A673 (cell line): ENCODE data around the gene SYT14. TPM values are rescaled to one million over a fixed set of nuclear protein-coding genes. Genes with fewer than 3 reads are reported as not detected.

Source experiments
- BruUV-seq: library from RNA; stranded (reverse); fragments of 400-500 nt; replicated peaks from 2 replicates; lab custom pipeline; 2021; lab: Mats Ljungman, UMichigan
- CTCF ChIA-PET: fragments of 300-600 bp; sonication (Branson Sonifier 250); formaldehyde crosslinking; loops from one replicate; lab custom pipeline; 2022; ENCODE audit warnings: antibody characterized with exemption; lab: Charles Lee
- POLR2A ChIA-PET: fragments of 300-600 bp; sonication (Branson Sonifier 250); formaldehyde crosslinking; loops from one replicate; lab custom pipeline; 2022; ENCODE audit warnings: antibody characterized with exemption; ENCODE audit not compliant: low non-redundant PET; lab: Charles Lee
- DNase-seq: peaks from one replicate; pipeline ENCODE4 v3.0.0-alpha.2; 2015; ENCODE audit warnings: low spot score
- H3K27ac ChIP-seq: fragments of 200-600 bp; sonication (generic); 2 replicates; pipeline ENCODE4 v1.5.1; 2016; ENCODE audit warnings: mixed run types, low read depth, mild to moderate bottlenecking, mixed read lengths, antibody characterized with exemption, low read length; ENCODE audit not compliant: poor library complexity, severe bottlenecking
- H3K27me3 ChIP-seq: fragments of 200-600 bp; sonication (generic); replicated peaks from 2 replicates; pipeline ENCODE4 v1.6.1; 2017; ENCODE audit warnings: mixed run types, low read depth, mild to moderate bottlenecking, mixed read lengths, antibody characterized with exemption, low read length; ENCODE audit not compliant: insufficient read depth, poor library complexity
- H3K36me3 ChIP-seq: fragments of 200-600 bp; sonication (generic); 2 replicates; pipeline ENCODE4 v1.6.1; 2016; ENCODE audit warnings: mixed run types, mild to moderate bottlenecking, mixed read lengths, antibody characterized with exemption, low read length; ENCODE audit not compliant: insufficient read depth, poor library complexity, severe bottlenecking
- H3K4me1 ChIP-seq: fragments of 200-600 bp; sonication (generic); 2 replicates; pipeline ENCODE4 v1.6.1; 2017; ENCODE audit warnings: mixed run types, mild to moderate bottlenecking, mixed read lengths, antibody characterized with exemption, low read length; ENCODE audit not compliant: insufficient read depth, poor library complexity, severe bottlenecking
- H3K4me3 ChIP-seq: fragments of 200-600 bp; sonication (generic); 2 replicates; pipeline ENCODE4 v1.5.1; 2016; ENCODE audit warnings: low read depth, mixed run types, mild to moderate bottlenecking, mixed read lengths, low read length; ENCODE audit not compliant: poor library complexity, severe bottlenecking
- H3K9me3 ChIP-seq: fragments of 200-600 bp; sonication (generic); 2 replicates; pipeline ENCODE4 v1.6.1; 2016; ENCODE audit warnings: mixed run types, low read depth, mild to moderate bottlenecking, mixed read lengths, antibody characterized with exemption, low read length; ENCODE audit not compliant: poor library complexity, severe bottlenecking
- CTCF ChIP-seq: fragments of 300-800, 200-600 bp; sonication (generic); conservative IDR thresholded peaks from 2 replicates; pipeline ENCODE4 v1.5.1; 2017; ENCODE audit warnings: low read depth, mild to moderate bottlenecking, antibody characterized with exemption, low read length, moderate library complexity, mixed read lengths
- EZH2 ChIP-seq: fragments of 200-600 bp; sonication (generic); IDR thresholded peaks from 2 replicates; pipeline ENCODE4 v1.6.1; 2017; ENCODE audit warnings: borderline replicate concordance, low read depth, mild to moderate bottlenecking, mixed read lengths, antibody characterized with exemption, low read length; ENCODE audit not compliant: poor library complexity, severe bottlenecking
- intact Hi-C: fragments of 100-400 bp; cut with micrococcal nuclease; formaldehyde crosslinking; loops from one replicate; pipeline ENCODE4 v1.10.0; 2022; ENCODE audit not compliant: unreplicated experiment
- total RNA-seq: library from RNA; stranded (reverse); gene quantifications from 2 replicates; pipeline ENCODE4 v1.2.3, GENCODE V29; 2021

Gene SYT14
- total RNA-seq, 1 experiment from 2014 or later = 22.4 TPM

- no peaks in the 10 kb centered on the region for H3K36me3 ChIP-seq
- no TSS peak for BruUV-seq
Measured at GRCh38 chr1:210129092-210129491, 191.1 kb downstream of the SYT14 start.

GRCh38 chr1:210129759-210130158 lies 191.7 kb downstream of the SYT14 start:
- ChIA-PET CTCF (no interaction called here), POLR2A (no interaction called here)
- DNase-seq = no peak
- Histone ChIP-seq H3K36me3 (no peaks in the 10 kb centered on the region), H3K4me1 (peaks cover 16% of the 10 kb centered on the region), H3K27me3 (no peaks in the 10 kb centered on the region), H3K9me3 (no peaks in the 10 kb centered on the region), H3K4me3 (no peak overlapping the region), H3K27ac (no peak overlapping the region)
- intact Hi-C loops = loop anchor here (10.0 kb wide), 1 partner anchor 265 kb away; no protein-coding TSS in a partner anchor
- TF ChIP-seq EZH2 = no peak
- TF ChIP-seq CTCF = no peak
- BruUV-seq = no TSS peak

More at GRCh38 chr1:210129092-210129491, 191.1 kb downstream of the SYT14 start:
- POLR2A ChIA-PET = no interaction called here
- CTCF ChIA-PET = no interaction called here
- no peak for DNase-seq
- no peaks in the 10 kb centered on the region for H3K9me3 ChIP-seq
- no peak overlapping the region for H3K27ac ChIP-seq
- intact Hi-C loops = loop anchor here (10.0 kb wide), 1 partner anchor 264 kb away; no protein-coding TSS in a partner anchor
- H3K4me1 ChIP-seq = peaks cover 19% of the 10 kb centered on the region
- no peak overlapping the region for H3K4me3 ChIP-seq
- no peak for TF ChIP-seq CTCF
- TF ChIP-seq EZH2 = no peak
- no peaks in the 10 kb centered on the region for H3K27me3 ChIP-seq

GRCh38 chr1:210132582-210132981 lies 194.6 kb downstream of the SYT14 start:
- Histone ChIP-seq H3K27me3 (no peaks in the 10 kb centered on the region), H3K4me3 (no peak overlapping the region), H3K9me3 (no peaks in the 10 kb centered on the region), H3K4me1 (no peaks in the 10 kb centered on the region), H3K36me3 (no peaks in the 10 kb centered on the region), H3K27ac (no peak overlapping the region)
- POLR2A ChIA-PET = no interaction called here
- intact Hi-C loops = no loop called here
- DNase-seq = peak; percentile 44
- CTCF ChIA-PET = no interaction called here
- no TSS peak for BruUV-seq
- TF ChIP-seq EZH2 (no peak), CTCF (no peak)
